ENCODE results near the gene TRPM1.

TRPM1 gene

GRCh38 chr15:31040611-31041010 lies 60.9 kb downstream of the TRPM1 start:
- CTCF ChIA-PET: no interaction called here
- no peak overlapping the region for H3K27ac Mint-ChIP-seq

DNA sequence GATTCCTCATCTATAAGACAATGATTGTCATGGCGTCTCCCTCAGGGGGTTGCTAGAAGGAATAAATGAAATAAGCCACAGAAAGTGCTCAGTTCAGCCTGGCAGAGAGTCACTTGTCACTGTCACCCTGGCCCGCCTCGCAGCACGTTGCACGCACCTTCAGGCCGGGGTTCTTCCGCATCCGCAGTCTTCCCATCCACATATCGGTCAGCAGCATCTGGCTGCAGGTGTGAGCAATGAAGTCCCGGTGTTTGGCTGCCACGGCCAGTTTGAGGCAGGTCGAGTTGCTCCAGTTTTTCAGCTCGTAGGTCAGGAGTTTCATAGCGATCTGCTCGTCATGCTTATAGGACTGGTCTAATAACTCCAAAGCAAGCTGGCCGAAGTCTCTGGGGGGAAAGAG lies 61.6 kb downstream of the TRPM1 start:
- Mint-ChIP-seq H3K27me3 (peaks cover 40% of the 10 kb centered on the region), H3K27ac (no peak overlapping the region), H3K4me3 (no peak overlapping the region), H3K4me1 (no peaks in the 10 kb centered on the region), H3K36me3 (no peaks in the 10 kb centered on the region), H3K9me3 (no peaks in the 10 kb centered on the region)
- no peak for DNase-seq
- CTCF ChIA-PET: no interaction called here

More at GRCh38 chr15:31040611-31041010, 60.9 kb downstream of the TRPM1 start:
- Mint-ChIP-seq H3K27me3 (peaks cover 40% of the 10 kb centered on the region), H3K4me3 (no peak overlapping the region), H3K36me3 (no peaks in the 10 kb centered on the region), H3K9me3 (no peaks in the 10 kb centered on the region), H3K4me1 (no peaks in the 10 kb centered on the region)
- DNase-seq: no peak

DNA sequence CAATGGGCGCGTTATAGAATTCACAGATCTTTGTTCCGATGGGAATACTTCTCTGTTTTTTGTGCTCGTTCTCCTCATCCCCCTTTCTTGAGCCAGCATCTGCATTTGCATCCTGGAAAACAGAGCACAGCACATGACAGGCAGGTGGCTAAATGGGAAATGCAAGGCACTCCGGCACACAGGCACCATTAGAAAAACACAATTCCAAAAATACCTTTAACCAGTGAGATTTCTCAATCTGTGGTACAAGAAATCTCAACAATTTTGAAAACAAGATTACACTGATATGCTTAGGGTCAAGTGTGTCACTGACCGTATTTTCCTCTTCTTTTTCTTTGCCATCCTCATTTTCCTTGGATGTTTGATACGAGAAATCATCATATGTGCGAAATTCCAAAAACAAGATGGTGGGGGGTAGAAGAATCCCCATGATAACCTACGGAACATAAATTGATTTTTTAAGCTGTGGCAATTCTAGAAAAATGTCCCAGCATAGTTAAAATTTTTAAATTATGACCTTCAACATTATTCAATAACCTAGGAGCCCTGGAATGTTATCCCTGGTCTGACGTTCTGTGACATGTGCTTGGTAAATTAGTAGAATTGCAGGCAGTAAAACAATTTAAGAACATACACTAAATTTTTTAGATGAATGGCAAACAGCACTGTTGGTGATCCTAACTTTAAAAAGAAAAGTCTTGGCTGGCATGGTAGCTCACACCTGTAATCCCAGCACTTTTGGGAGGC lies 63.6 kb downstream of the TRPM1 start:
- Mint-ChIP-seq H3K9me3 (no peaks in the 10 kb centered on the region), H3K4me3 (no peak overlapping the region), H3K36me3 (no peaks in the 10 kb centered on the region), H3K27ac (no peak overlapping the region), H3K4me1 (no peaks in the 10 kb centered on the region), H3K27me3 (peaks cover 38% of the 10 kb centered on the region)
- CTCF ChIA-PET: no interaction called here
- DNase-seq: no peak

GRCh38 chr15:31036783-31037182 lies 64.7 kb downstream of the TRPM1 start:
- CTCF ChIA-PET: no interaction called here
- H3K4me1 Mint-ChIP-seq: peaks cover under 1% of the 10 kb centered on the region
- H3K27ac Mint-ChIP-seq: peak overlapping the region; percentile 46
- no peak overlapping the region for H3K4me3 Mint-ChIP-seq
- no peak for DNase-seq
- H3K27me3 Mint-ChIP-seq: peaks cover 35% of the 10 kb centered on the region
- H3K9me3 Mint-ChIP-seq: no peaks in the 10 kb centered on the region
- no peaks in the 10 kb centered on the region for H3K36me3 Mint-ChIP-seq

GRCh38 chr15:31035610-31036009 lies 65.9 kb downstream of the TRPM1 start:
- Mint-ChIP-seq H3K27ac (no peak overlapping the region), H3K4me1 (peaks cover 5% of the 10 kb centered on the region), H3K9me3 (no peaks in the 10 kb centered on the region), H3K4me3 (no peak overlapping the region), H3K36me3 (no peaks in the 10 kb centered on the region), H3K27me3 (peaks cover 24% of the 10 kb centered on the region)
- DNase-seq: no peak
- CTCF ChIA-PET: no interaction called here

DNA sequence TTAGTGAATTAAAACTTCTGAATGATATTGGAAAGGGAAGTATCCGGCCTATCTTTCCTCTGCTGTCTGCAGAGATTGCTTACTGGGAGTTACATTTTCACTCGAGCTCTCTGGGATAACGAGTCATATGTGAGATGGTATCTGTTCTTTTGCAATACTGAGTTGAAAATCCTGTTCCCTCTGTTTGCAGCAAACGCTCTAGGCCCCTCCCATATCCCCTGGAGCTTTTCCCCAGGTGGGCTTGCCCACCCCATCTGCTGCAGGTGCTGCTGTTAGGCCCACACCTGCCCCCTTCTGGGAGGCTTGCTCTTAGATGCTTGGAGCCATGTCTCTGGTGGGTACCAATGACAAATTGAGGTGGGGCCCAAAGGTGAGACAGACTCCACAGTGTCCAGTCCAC lies 67.4 kb downstream of the TRPM1 start:
- H3K27me3 Mint-ChIP-seq: peaks cover 21% of the 10 kb centered on the region
- H3K36me3 Mint-ChIP-seq: no peaks in the 10 kb centered on the region
- H3K9me3 Mint-ChIP-seq: no peaks in the 10 kb centered on the region
- H3K4me3 Mint-ChIP-seq: no peak overlapping the region
- no peak overlapping the region for H3K27ac Mint-ChIP-seq
- CTCF ChIA-PET: no interaction called here
- no peak for DNase-seq
- H3K4me1 Mint-ChIP-seq: peaks cover 5% of the 10 kb centered on the region

- CTCF ChIA-PET: no interaction called here
Measured at GRCh38 chr15:31032961-31033371, 68.6 kb downstream of the TRPM1 start.

DNA sequence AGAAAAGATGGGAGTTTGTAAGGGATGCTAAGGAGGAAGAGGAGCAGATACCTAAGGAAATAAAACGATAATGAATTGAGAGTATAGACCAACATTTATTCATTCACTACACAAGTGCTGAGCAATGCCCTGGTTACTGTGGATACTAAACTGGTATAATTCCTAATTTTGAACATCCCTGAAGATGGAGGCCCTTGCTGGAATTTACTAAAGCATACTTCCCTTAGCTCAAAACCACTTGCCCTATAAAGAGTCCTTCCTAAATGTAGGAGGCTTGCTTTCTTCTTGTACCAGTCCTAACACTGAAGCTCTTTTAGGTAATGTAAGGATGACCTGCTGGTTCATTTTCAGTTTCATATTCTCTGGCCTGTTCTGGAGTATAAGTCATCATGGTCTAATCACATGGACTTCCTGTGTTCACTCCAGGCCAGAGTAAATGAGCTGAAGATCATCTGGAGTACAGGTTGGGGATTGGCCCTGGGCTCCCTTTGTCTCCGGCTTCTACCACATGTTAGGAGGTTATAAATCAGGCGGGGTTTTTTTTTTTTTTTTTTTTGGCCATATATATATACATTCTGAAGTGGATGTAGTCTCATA lies 70.0 kb downstream of the TRPM1 start:
- no peak overlapping the region for H3K4me3 Mint-ChIP-seq
- peaks cover 24% of the 10 kb centered on the region for H3K27me3 Mint-ChIP-seq
- peaks cover 5% of the 10 kb centered on the region for H3K4me1 Mint-ChIP-seq
- CTCF ChIA-PET: no interaction called here
- DNase-seq: no peak
- H3K36me3 Mint-ChIP-seq: no peaks in the 10 kb centered on the region
- H3K9me3 Mint-ChIP-seq: no peaks in the 10 kb centered on the region
- H3K27ac Mint-ChIP-seq: no peak overlapping the region

More at GRCh38 chr15:31032961-31033371, 68.6 kb downstream of the TRPM1 start:
- Mint-ChIP-seq H3K4me1 (peaks cover 5% of the 10 kb centered on the region), H3K27me3 (peaks cover 29% of the 10 kb centered on the region), H3K9me3 (no peaks in the 10 kb centered on the region), H3K27ac (no peak overlapping the region), H3K4me3 (no peak overlapping the region), H3K36me3 (no peaks in the 10 kb centered on the region)
- DNase-seq: no peak

DNA sequence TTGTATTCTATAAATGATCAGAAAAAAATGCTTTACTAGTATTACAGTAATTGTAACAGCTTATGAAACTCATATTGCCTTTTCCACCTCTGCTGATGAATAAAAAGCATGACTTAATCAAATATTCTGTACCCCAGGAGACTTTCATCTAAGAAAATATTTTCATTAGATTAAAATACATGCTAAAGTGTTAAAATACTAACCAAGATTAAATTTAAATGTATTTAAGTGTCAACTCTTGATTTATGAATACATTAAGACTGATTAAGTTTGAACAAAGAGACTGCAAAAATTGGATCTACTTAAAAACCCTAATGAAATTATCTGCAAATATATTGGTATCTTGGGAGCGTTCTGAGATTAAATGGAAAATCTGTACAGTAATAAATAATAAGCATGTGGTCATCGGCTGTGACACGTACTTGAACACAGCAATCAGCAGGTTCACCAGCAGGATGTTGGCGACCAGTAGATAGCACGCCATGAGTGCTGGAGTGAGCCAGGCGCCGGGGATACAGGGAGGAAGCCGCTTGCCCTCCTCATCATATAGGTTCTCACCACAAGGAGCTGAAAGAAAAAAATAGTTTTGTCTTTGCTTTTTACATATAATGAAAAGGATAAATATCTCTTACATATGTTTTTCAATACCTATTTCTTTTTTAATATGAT lies 73.5 kb downstream of the TRPM1 start:
- no peaks in the 10 kb centered on the region for H3K9me3 Mint-ChIP-seq
- CTCF ChIA-PET: interaction anchor here (0.7 to 1.3 kb wide), 2 partner anchors 101 to 457 kb away, joined by 3 read pairs; no protein-coding TSS in a partner anchor

DNA sequence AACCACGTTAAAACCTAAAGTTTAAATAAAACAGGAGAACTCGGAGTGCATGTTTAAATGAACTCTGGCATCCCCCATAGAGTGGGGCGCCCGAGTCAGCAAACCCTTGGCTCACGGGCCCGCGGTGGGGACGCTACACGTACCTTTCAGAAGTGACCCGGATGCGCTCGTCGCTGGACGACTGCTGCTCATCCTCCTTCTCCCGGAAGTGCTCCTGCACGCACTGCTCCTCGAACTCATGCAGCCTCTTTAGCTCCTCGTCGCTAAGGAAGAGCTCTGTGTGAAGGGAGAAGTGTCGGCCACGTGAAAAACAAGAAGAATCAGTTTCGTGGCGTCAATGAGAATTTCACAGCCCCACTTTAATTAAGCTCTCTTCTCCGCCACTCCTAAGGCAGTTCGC lies 75.5 kb downstream of the TRPM1 start:
- Mint-ChIP-seq H3K27me3 (peaks cover 31% of the 10 kb centered on the region), H3K9me3 (no peaks in the 10 kb centered on the region), H3K4me3 (no peak overlapping the region), H3K27ac (no peak overlapping the region), H3K4me1 (peaks cover 9% of the 10 kb centered on the region), H3K36me3 (no peaks in the 10 kb centered on the region)
- DNase-seq: no peak
- CTCF ChIA-PET: interaction anchor here (2.1 kb wide), 1 partner anchor 103 kb away, joined by 4 read pairs; no protein-coding TSS in a partner anchor

More for the DNA sequence above, 73.5 kb downstream of the TRPM1 start:
- Mint-ChIP-seq H3K36me3 (no peaks in the 10 kb centered on the region), H3K27ac (no peak overlapping the region), H3K27me3 (peaks cover 28% of the 10 kb centered on the region), H3K4me1 (peaks cover 9% of the 10 kb centered on the region), H3K4me3 (no peak overlapping the region)
- no peak for DNase-seq

- CTCF ChIA-PET: interaction anchor here (2.1 kb wide), 1 partner anchor 104 kb away, joined by 4 read pairs; no protein-coding TSS in a partner anchor
- H3K4me1 Mint-ChIP-seq: peaks cover 9% of the 10 kb centered on the region
- H3K27ac Mint-ChIP-seq: no peak overlapping the region
- DNase-seq: no peak
- H3K9me3 Mint-ChIP-seq: no peaks in the 10 kb centered on the region
- no peaks in the 10 kb centered on the region for H3K36me3 Mint-ChIP-seq
- peaks cover 26% of the 10 kb centered on the region for H3K27me3 Mint-ChIP-seq
- no peak overlapping the region for H3K4me3 Mint-ChIP-seq
Measured at GRCh38 chr15:31024979-31025378, 76.5 kb downstream of the TRPM1 start.

- Mint-ChIP-seq H3K9me3 (no peaks in the 10 kb centered on the region), H3K36me3 (no peaks in the 10 kb centered on the region), H3K27ac (no peak overlapping the region), H3K27me3 (peaks cover 31% of the 10 kb centered on the region), H3K4me1 (peaks cover 9% of the 10 kb centered on the region), H3K4me3 (no peak overlapping the region)
- DNase-seq: no peak
- CTCF ChIA-PET: interaction anchor here (2.1 kb wide), 1 partner anchor 105 kb away, joined by 4 read pairs; no protein-coding TSS in a partner anchor
Measured at GRCh38 chr15:31024330-31024729, 77.2 kb downstream of the TRPM1 start.

DNA sequence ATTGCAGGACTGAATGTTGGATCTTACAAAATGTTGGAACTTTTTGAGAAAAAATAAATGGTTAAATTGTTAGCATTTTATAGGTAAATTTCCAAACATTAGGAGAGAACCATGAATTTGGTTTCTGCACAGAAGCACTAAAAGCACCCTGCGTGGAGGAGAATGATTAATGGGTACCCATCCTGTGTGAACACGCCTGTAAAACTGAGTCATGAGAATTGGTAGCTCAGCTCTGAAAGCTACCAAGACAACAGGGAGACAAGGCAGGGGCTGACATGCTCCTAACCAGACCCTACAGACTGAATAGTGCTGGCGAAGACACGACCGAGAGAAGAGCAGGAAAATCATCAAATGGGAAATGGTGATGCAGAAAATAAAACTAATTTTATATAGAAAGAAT lies 77.7 kb downstream of the TRPM1 start:
- CTCF ChIA-PET: no interaction called here
- Mint-ChIP-seq H3K27ac (no peak overlapping the region), H3K4me1 (peaks cover 9% of the 10 kb centered on the region), H3K36me3 (no peaks in the 10 kb centered on the region), H3K27me3 (peaks cover 29% of the 10 kb centered on the region), H3K4me3 (no peak overlapping the region), H3K9me3 (no peaks in the 10 kb centered on the region)
- no peak for DNase-seq

DNA sequence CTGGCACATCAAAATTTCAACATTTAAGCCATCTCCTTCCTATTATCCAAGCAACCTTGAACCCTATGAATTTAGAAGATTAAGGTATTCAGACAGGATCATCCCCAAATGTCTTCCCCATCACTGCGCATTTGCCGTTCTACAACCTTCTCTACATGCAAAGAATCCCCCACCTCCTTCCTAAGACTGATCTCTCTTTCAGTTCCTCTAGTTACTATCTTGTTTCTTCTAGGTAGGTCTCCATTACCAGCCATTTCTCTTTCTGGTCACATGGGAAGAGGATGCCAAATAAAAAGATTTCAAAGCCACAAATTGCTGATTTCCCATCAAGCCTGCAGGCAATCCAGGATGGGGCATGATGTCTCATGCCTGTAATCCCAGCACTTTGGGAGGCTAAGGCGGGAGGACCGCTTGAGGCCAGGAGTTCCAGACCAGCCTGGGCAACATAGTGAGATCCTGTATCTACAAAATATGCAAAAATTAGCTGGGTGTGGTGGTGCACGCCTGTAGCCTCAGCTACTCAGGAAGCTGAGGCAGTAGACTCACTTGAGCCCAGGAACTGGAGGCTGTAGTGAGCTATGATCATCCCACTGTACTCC lies 80.4 kb downstream of the TRPM1 start:
- no peak for DNase-seq
- CTCF ChIA-PET: interaction anchor here (0.7 kb wide), 1 partner anchor 17 kb away, joined by 3 read pairs; no protein-coding TSS in a partner anchor
- Mint-ChIP-seq H3K4me1 (peaks cover 9% of the 10 kb centered on the region), H3K36me3 (no peaks in the 10 kb centered on the region), H3K27me3 (peaks cover 23% of the 10 kb centered on the region), H3K27ac (no peak overlapping the region), H3K9me3 (no peaks in the 10 kb centered on the region), H3K4me3 (no peak overlapping the region)
